GM18873 (cell line): ENCODE data around the gene MIA3.
A peak's percentile ranks its signal among the peaks of the same experiment; 100 is the strongest.
"Not testable (repeated sequence)": the region's sequence is repeated elsewhere in the genome, so short reads cannot be mapped to it uniquely, and the experiment has no call there.

Experiments
- ATAC-seq: cut with Tn5 transposase; IDR thresholded peaks from one replicate; pipeline ENCODE4 v1.9.1; 2021; ENCODE audit warnings: mild to moderate bottlenecking, moderate library complexity, moderate number of reproducible peaks; ENCODE audit not compliant: unreplicated experiment, low FRiP score

Gene MIA3

GRCh38 chr1:222656391-222657155, 38.7 kb downstream of the MIA3 start:
- ATAC-seq, result no peak

DNA sequence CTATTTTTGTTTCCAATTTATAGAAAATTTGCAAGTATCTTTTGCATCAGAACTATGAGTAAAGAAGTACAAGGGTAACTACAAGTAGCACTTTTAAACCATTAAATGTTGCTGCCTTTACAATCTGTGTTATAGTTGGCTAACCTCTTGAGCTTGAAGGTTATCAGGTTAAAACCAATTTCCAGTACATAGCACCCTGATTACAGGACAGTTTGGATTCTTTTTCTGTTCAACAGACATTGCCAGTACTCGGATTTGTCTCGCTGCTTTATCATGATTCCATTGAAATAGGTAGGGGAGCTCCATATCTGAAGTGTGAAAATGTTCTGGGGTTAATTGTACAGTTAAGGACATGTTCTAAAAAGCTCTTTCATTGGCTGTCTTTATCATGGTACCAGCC, 40.0 kb downstream of the MIA3 start:
- no peak for ATAC-seq

DNA sequence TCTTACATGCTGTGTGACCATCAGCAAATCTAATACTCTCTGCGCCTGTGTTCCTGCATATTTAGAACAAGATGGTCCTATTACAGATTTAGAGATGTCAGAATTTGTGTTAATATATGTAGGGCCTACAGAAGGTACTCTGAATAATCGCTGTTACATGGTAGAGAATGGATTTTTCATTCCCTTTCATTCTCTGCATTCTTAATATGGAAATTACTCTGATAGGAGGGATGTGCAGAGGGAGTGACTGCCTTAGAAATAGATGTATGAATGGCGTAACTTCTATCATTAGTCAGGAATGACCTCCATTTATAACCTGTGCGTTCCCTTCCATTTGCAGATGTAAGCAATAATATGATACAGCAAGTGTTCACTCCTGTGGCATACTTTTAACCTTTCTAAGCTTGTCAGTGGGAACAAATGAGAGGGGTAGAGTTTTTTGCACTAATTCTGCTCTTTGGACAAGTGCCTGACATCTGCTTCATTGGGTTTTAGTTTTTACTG, 45.6 kb downstream of the MIA3 start:
- ATAC-seq, result no peak

GRCh38 chr1:222665964-222666363, 48.1 kb downstream of the MIA3 start:
- ATAC-seq, result no peak

- not testable (repeated sequence) for ATAC-seq
Measured at GRCh38 chr1:222668184-222668583, 50.3 kb downstream of the MIA3 start.

DNA sequence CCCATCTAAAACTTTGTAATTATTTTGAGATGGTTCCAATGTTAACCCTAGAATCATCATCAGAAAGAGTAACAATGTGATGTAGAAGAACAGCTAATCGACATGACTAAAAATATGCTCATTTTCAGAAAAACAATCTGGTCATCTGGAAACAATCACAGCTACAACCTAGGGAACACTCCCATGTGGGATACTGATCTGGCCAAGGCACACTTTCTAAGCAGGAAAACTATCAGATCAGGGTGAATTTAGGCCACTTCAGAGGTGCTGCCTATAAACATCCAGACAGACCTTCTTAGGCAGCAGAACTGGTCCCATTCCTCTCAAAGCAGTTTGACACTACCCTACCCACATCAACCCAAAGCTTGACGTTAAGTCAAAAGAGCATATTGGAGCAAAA, 51.2 kb downstream of the MIA3 start:
- ATAC-seq, result not testable (repeated sequence)

- ATAC-seq, result no peak
Measured at GRCh38 chr1:222670110-222670509, 52.2 kb downstream of the MIA3 start.

GRCh38 chr1:222680080-222680479, 62.2 kb downstream of the MIA3 start:
- no peak for ATAC-seq

DNA sequence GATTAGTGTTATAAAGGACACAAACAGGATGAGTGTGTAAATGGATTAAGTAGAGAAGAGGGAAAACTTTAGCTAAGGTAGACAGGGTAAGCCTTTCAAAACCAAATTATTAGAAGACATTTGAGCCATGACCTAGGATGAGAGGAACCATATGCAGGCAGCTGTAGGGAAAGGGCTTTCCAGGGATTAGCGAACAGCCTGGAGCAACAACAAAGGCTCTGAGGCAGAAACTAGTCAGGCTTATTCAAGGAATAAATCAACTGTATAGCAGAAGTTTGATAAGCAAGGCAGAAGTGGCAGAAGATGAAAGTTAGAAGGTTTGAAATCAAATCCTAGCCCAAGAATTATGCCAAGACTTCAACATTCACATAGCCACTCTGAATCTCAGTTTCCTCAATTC, 73.1 kb downstream of the MIA3 start:
- no peak for ATAC-seq

DNA sequence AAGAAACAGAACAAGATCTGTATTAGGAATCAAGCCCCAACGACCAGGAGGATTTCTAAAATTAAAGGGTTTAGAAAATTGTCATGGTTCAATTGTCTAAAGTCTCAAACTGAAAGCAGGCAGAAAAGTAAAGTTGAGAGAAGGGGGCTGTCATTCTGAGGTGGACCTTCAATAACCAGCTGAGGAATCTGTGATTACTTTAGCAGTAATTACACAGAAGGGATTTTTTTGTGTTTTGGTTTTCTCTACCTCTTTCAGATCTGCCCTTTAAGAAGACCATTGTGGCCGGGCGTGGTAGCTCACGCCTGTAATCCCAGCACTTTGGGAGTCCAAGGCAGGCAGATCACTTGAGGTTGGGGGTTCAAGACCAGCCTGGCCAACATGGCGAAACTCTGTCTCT, 77.0 kb downstream of the MIA3 start:
- no peak for ATAC-seq

- ATAC-seq, result no peak
Measured at GRCh38 chr1:222696741-222697140, 78.8 kb downstream of the MIA3 start.

GRCh38 chr1:222697203-222697602, 79.3 kb downstream of the MIA3 start:
- ATAC-seq, result no peak

- ATAC-seq, result no peak
Measured at GRCh38 chr1:222697826-222698225, 79.9 kb downstream of the MIA3 start.

GRCh38 chr1:222702210-222702609, 84.3 kb downstream of the MIA3 start:
- no peak for ATAC-seq

GRCh38 chr1:222704260-222704659, 86.4 kb downstream of the MIA3 start:
- no peak for ATAC-seq

GRCh38 chr1:222706815-222707214, 88.9 kb downstream of the MIA3 start:
- ATAC-seq, result no peak

GRCh38 chr1:222709700-222710153, 91.8 kb downstream of the MIA3 start:
- no peak for ATAC-seq

- ATAC-seq, result peak; percentile 29
Measured at GRCh38 chr1:222711319-222712252, 93.7 kb downstream of the MIA3 start.

DNA sequence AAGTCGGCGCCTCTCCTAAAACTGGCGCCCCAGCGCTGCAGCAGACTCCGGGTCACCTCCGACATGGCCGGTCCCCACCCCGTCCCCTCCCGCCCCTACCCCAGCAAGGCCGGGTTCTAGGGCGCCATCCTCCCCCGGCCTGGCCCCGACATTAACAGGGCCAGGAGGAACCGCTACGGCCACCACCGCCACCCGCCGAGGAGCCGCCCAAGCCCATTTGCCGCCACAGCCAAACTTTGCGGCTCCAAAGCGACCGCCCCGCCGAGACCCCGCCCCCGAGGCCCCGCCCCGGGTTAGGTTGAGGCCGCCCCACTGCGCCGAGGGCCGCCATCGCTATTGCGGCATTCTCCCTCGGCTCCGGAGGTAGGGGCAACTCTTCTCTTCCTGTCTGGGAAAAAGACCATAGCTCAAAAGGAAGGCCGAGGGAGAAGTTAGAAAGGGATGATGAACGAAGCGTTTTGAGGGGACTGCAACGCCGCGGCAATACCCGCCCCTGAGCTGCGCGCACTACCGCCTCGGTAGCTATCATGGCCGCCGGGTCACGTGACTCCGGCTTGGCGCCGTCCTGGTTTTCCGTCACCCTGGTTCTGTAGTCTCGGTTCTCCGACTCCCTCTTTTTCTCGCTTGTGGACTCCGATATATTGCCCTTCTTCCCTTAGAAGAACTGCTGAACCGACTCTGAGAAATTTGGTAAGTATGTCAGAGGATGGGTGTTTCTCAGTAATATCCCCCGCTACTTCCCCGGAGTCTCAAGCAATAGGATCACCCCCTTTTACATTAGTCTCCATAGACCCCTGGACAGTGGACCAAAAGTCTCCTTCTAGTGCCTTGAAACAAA, 94.6 kb downstream of the MIA3 start, which contains the start of the genes AIDA and BROX:
TSS of gene AIDA (minus strand) at position 239 of the 838 bp plus-strand sequence. CDS start at position 65, 174 bp downstream.
TSS of gene BROX (plus strand) at position 312 of the 838 bp plus-strand sequence. CDS start 3,136 bp downstream, outside the sequence.
- peak; percentile 57 for ATAC-seq
